ENCODE results near the gene HOXA7. TPM values are rescaled to one million over a fixed set of nuclear protein-coding genes. Genes with fewer than 3 reads are reported as not detected.

Gene HOXA7
- total RNA-seq, 6 experiments from 2014 or later: not detected

- intact Hi-C loops (cut with DNase I): no loop called here
- 19% methylated on average over 51 of the region's 67 CpGs for WGBS (ENCODE audit: insufficient coverage, low coverage, low lambda C conversion rate, missing lambda C conversion rate)
- TF ChIP-seq POLR2A (IDR thresholded peaks at IDR 0.05): peak; percentile 30
- TF ChIP-seq, protein P1, sequence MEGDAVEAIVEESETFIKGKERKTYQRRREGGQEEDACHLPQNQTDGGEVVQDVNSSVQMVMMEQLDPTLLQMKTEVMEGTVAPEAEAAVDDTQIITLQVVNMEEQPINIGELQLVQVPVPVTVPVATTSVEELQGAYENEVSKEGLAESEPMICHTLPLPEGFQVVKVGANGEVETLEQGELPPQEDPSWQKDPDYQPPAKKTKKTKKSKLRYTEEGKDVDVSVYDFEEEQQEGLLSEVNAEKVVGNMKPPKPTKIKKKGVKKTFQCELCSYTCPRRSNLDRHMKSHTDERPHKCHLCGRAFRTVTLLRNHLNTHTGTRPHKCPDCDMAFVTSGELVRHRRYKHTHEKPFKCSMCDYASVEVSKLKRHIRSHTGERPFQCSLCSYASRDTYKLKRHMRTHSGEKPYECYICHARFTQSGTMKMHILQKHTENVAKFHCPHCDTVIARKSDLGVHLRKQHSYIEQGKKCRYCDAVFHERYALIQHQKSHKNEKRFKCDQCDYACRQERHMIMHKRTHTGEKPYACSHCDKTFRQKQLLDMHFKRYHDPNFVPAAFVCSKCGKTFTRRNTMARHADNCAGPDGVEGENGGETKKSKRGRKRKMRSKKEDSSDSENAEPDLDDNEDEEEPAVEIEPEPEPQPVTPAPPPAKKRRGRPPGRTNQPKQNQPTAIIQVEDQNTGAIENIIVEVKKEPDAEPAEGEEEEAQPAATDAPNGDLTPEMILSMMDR (IDR thresholded peaks at IDR 0.05): no peak
Measured at GRCh38 chr7:27130540-27131389, 25.7 kb downstream of the HOXA7 start, which contains the start of gene HOXA4. TSS of gene HOXA4 (minus strand) at chr7:27130757. CDS start at chr7:27130733, 24 bp downstream.

GRCh38 chr7:27129729-27130539 lies 26.5 kb downstream of the HOXA7 start:
- no peaks in the 10 kb centered on the region for H3K4me1 ChIP-seq
- DNase-seq: no peak
- ATAC-seq: peak; percentile 9 to 18 (median 12)
- H3K9me3 ChIP-seq: no peaks in the 10 kb centered on the region
- peak overlapping the region; percentile 38 to 50 (median 46) for H3K4me3 ChIP-seq
- whole genome bisulfite sequencing (ENCODE audit: insufficient coverage, low coverage, low lambda C conversion rate, missing lambda C conversion rate): 17% methylated on average over 11 of the region's 72 CpGs
- TF ChIP-seq, protein P1 (IDR thresholded peaks at IDR 0.05): peak in 1 of 4 donors; percentile 21
- TF ChIP-seq POLR2A (IDR thresholded peaks at IDR 0.05): no peak
- intact Hi-C loops (cut with DNase I): no loop called here
- no peaks in the 10 kb centered on the region for H3K36me3 ChIP-seq
- H3K27ac ChIP-seq: peak overlapping the region; percentile 40 to 81 (median 81)
- H3K27me3 ChIP-seq: peaks cover 0 to 22% of the 10 kb centered on the region in 2 donors

More at GRCh38 chr7:27130540-27131389, 25.7 kb downstream of the HOXA7 start, which contains the start of gene HOXA4:
- Histone ChIP-seq H3K9me3 (no peaks in the 10 kb centered on the region), H3K4me1 (no peaks in the 10 kb centered on the region), H3K36me3 (no peaks in the 10 kb centered on the region), H3K27ac (peak within 1 kb of the TSS; percentile 66 to 81 (median 81)), H3K4me3 (peak within 1 kb of the TSS; percentile 38 to 54 (median 46)), H3K27me3 (peaks cover 0 to 24% of the 10 kb centered on the region in 2 donors)
- DNase-seq (peak; percentile 81 to 88 (median 88)), ATAC-seq (peak; percentile 85 to 94 (median 92))

- no peaks in the 10 kb centered on the region for H3K4me1 ChIP-seq
Measured at GRCh38 chr7:27128776-27129728, 27.4 kb downstream of the HOXA7 start.

More at GRCh38 chr7:27128776-27129728, 27.4 kb downstream of the HOXA7 start:
- ATAC-seq (no peak), DNase-seq (no peak)
- Histone ChIP-seq H3K4me3 (peak overlapping the region in 2 of 3 donors; percentile 7 to 22), H3K27me3 (peaks cover 0 to 31% of the 10 kb centered on the region in 2 donors), H3K27ac (no peak overlapping the region), H3K9me3 (no peaks in the 10 kb centered on the region), H3K36me3 (no peaks in the 10 kb centered on the region)
- intact Hi-C loops (cut with DNase I): no loop called here
- TF ChIP-seq, protein P1 (IDR thresholded peaks at IDR 0.05): no peak
- WGBS (ENCODE audit: insufficient coverage, low coverage, low lambda C conversion rate, missing lambda C conversion rate): 38% methylated on average over 25 of the region's 28 CpGs
